Natural killer cell (primary cell): ENCODE measurements around the gene PNKD. TPM values are rescaled to one million over a fixed set of nuclear protein-coding genes. Genes with fewer than 3 reads are reported as not detected.

ENCODE experiments used
- ATAC-seq, 3 donors: fragments of 150-1000 bp in 2 of 3; fragments of 200-7000 bp in 1 of 3; cut with Tn5 transposase; 1 replicate in 1 of 3; 2 replicates in 2 of 3; pipeline ENCODE4 v1.10.0; 2021; ENCODE audit warnings: mild to moderate bottlenecking in 2 of 3, moderate library complexity in 2 of 3
- DNase-seq, 2 donors: peaks; one replicate each; pipeline versions ENCODE4 v3.0.0 to v3.0.0-alpha.2; 2013 to 2021; ENCODE audit warnings: mixed read lengths in 1 of 2
- H3K27ac ChIP-seq: one replicate; pipeline ENCODE4 v1.5.1; 2013; ENCODE audit warnings: mild to moderate bottlenecking, low read length
- H3K27me3 ChIP-seq: one replicate; pipeline ENCODE4 v1.6.1; 2013; ENCODE audit warnings: low read length; ENCODE audit not compliant: control insufficient read depth, insufficient read depth
- H3K36me3 ChIP-seq: one replicate; pipeline ENCODE4 v1.6.1; 2013; ENCODE audit warnings: low read length; ENCODE audit not compliant: control insufficient read depth, insufficient read depth
- H3K4me1 ChIP-seq: one replicate; pipeline ENCODE4 v1.6.1; 2013; ENCODE audit warnings: low read length; ENCODE audit not compliant: control insufficient read depth, insufficient read depth
- H3K4me3 ChIP-seq: one replicate; pipeline ENCODE4 v1.5.1; 2013; ENCODE audit warnings: low read length
- H3K9me3 ChIP-seq: one replicate; pipeline ENCODE4 v1.6.1; 2013; ENCODE audit warnings: low read length; ENCODE audit not compliant: control insufficient read depth, insufficient read depth
- H3K27ac Mint-ChIP-seq, 2 donors: one replicate each; pipeline ENCODE4 v1.8.0; 2022; ENCODE audit warnings: mild to moderate bottlenecking in 2 of 2, mixed read lengths in 2 of 2, moderate library complexity in 1 of 2
- H3K27me3 Mint-ChIP-seq, 2 donors: one replicate each; pipeline ENCODE4 v1.8.0; 2022; ENCODE audit warnings: low read depth in 2 of 2, mixed read lengths in 2 of 2
- H3K36me3 Mint-ChIP-seq: one replicate; pipeline ENCODE4 v1.8.0; 2022; ENCODE audit warnings: mixed read lengths
- H3K4me1 Mint-ChIP-seq, 2 donors: one replicate each; pipeline ENCODE4 v1.8.0; 2022; ENCODE audit warnings: mixed read lengths in 2 of 2
- H3K4me3 Mint-ChIP-seq: one replicate; pipeline ENCODE4 v1.8.0; 2022; ENCODE audit warnings: mild to moderate bottlenecking, moderate library complexity, mixed read lengths
- H3K9me3 Mint-ChIP-seq, 2 donors: one replicate each; pipeline ENCODE4 v1.8.0; 2022; ENCODE audit warnings: mixed read lengths in 2 of 2
- WGBS: methylation state at CpG from one replicate; pipeline ENCODE4 v1.1.7; 2013; ENCODE audit warnings: missing lambda C conversion rate; ENCODE audit not compliant: insufficient coverage; 5-methylcytosine and 5-hydroxymethylcytosine counted together
- intact Hi-C: fragments of 100-400 bp; cut with micrococcal nuclease; formaldehyde crosslinking; loops from one replicate; pipeline ENCODE4 v1.14.2; 2022
- total RNA-seq, 4 donors: library from RNA; stranded (reverse); fragments of 120-200 nt in 1 of 4; gene quantifications; one replicate each; pipeline versions ENCODE4 v1.2.3 to v1.2.4, GENCODE V29; 2013 to 2022
- TF ChIP-seq, protein P1 (sequence below): fragments of 200-600 bp; IDR thresholded peaks from one replicate; pipeline ENCODE4 v1.8.0; 2022; ENCODE audit warnings: antibody characterized with exemption

PNKD gene
- total RNA-seq, 3 donors from 2014 or later (not counting 1 experiment from before 2014, with no cell fraction given), result 18.8 to 21.3 (median 18.9) TPM

- intact Hi-C loops, result loop anchor here (10.0 kb wide), 1 partner anchor 577 kb away; the partner anchor contains the start of gene WNT6
- Mint-ChIP-seq H3K4me3 (no peak overlapping the region), H3K4me1 (peaks cover 14 to 38% of the 10 kb centered on the region in 2 donors), H3K36me3 (peaks cover 9% of the 10 kb centered on the region), H3K9me3 (no peaks in the 10 kb centered on the region), H3K27ac (peak overlapping the region; percentile 79 to 80), H3K27me3 (no peaks in the 10 kb centered on the region)
- Histone ChIP-seq H3K36me3 (peaks cover 88% of the 10 kb centered on the region), H3K4me3 (no peak overlapping the region), H3K4me1 (peaks cover 10% of the 10 kb centered on the region), H3K27ac (no peak overlapping the region), H3K9me3 (no peaks in the 10 kb centered on the region), H3K27me3 (no peaks in the 10 kb centered on the region)
- DNase-seq, result no peak
- TF ChIP-seq, protein P1, sequence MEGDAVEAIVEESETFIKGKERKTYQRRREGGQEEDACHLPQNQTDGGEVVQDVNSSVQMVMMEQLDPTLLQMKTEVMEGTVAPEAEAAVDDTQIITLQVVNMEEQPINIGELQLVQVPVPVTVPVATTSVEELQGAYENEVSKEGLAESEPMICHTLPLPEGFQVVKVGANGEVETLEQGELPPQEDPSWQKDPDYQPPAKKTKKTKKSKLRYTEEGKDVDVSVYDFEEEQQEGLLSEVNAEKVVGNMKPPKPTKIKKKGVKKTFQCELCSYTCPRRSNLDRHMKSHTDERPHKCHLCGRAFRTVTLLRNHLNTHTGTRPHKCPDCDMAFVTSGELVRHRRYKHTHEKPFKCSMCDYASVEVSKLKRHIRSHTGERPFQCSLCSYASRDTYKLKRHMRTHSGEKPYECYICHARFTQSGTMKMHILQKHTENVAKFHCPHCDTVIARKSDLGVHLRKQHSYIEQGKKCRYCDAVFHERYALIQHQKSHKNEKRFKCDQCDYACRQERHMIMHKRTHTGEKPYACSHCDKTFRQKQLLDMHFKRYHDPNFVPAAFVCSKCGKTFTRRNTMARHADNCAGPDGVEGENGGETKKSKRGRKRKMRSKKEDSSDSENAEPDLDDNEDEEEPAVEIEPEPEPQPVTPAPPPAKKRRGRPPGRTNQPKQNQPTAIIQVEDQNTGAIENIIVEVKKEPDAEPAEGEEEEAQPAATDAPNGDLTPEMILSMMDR, result no peak
- 77% methylated on average over 7 of the region's 7 CpGs for WGBS
- ATAC-seq, result no peak
Measured at GRCh38 chr2:218277921-218278320, 7.6 kb downstream of the PNKD start.

- no peak for DNase-seq
- Histone ChIP-seq H3K36me3 (peaks cover 89% of the 10 kb centered on the region), H3K27me3 (no peaks in the 10 kb centered on the region), H3K4me1 (peaks cover 17% of the 10 kb centered on the region), H3K27ac (no peak overlapping the region), H3K9me3 (no peaks in the 10 kb centered on the region), H3K4me3 (no peak overlapping the region)
- no peak overlapping the region for H3K4me3 Mint-ChIP-seq
- intact Hi-C loops, result loop anchor here (10.0 kb wide), 1 partner anchor 576 kb away; the partner anchor contains the start of gene WNT6
- WGBS, result 93% methylated on average over 16 of the region's 16 CpGs
- ATAC-seq, result no peak
- no peaks in the 10 kb centered on the region for H3K9me3 Mint-ChIP-seq
- H3K36me3 Mint-ChIP-seq, result peaks cover 9% of the 10 kb centered on the region
- H3K4me1 Mint-ChIP-seq, result peaks cover 14 to 45% of the 10 kb centered on the region in 2 donors
- TF ChIP-seq, protein P1, result no peak
- no peaks in the 10 kb centered on the region for H3K27me3 Mint-ChIP-seq
- peak overlapping the region; percentile 79 to 80 for H3K27ac Mint-ChIP-seq
Measured at GRCh38 chr2:218278531-218279360, 8.4 kb downstream of the PNKD start.

DNA sequence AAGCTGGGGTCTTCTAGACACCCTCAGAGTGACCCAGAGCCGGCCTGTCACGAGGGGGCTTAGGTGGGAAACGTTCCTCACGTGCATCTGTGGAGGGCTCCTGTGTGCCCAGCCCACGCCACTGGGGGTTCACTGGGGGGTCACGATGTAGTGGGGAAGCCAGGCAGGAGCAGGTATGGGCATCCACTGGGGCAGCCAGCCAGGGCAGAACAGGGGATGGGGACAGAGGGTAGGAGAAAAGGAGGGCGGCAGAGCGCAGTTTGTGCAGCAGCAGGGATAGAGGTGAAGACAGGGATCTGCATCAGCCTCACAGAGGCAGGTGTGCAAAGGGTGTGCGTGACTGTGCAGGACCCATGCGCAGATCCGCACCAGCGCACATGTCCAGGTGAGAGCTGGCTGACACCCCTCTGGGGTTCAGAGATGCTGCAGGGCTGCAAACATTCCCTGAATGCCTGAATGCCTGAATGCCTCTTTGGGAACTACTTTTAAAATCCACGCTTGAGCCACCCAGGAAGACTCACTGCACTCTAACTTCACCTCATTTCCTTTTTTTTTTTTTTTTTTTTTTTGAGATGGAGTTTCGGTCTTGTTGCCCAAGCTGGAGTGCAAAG is 10.0 kb downstream of the PNKD start:
- Histone ChIP-seq H3K9me3 (no peaks in the 10 kb centered on the region), H3K4me1 (peaks cover 33% of the 10 kb centered on the region), H3K36me3 (peaks cover 73% of the 10 kb centered on the region), H3K4me3 (no peak overlapping the region), H3K27me3 (no peaks in the 10 kb centered on the region), H3K27ac (no peak overlapping the region)
- peaks cover 27 to 58% of the 10 kb centered on the region in 2 donors for H3K4me1 Mint-ChIP-seq
- DNase-seq, result no peak
- TF ChIP-seq, protein P1, result no peak
- intact Hi-C loops, result no loop called here
- peak overlapping the region; percentile 43 to 79 for H3K27ac Mint-ChIP-seq
- no peaks in the 10 kb centered on the region for H3K27me3 Mint-ChIP-seq
- H3K36me3 Mint-ChIP-seq, result peaks cover 9% of the 10 kb centered on the region
- H3K4me3 Mint-ChIP-seq, result no peak overlapping the region
- whole genome bisulfite sequencing, result 96% methylated on average over 14 of the region's 14 CpGs
- no peaks in the 10 kb centered on the region for H3K9me3 Mint-ChIP-seq
- ATAC-seq, result no peak
